Vagina (tissue), 2 donors: Measurements from ENCODE around the gene NUP188. TPM values are rescaled to one million over a fixed set of nuclear protein-coding genes. Genes with fewer than 3 reads are reported as not detected.
A peak's percentile ranks its signal among the peaks of the same experiment; 100 is the strongest.

ENCODE experiments used
- DNase-seq, 2 donors: peaks; one replicate each; pipeline ENCODE4 v3.0.0-alpha.2; 2017; ENCODE audit errors: extremely low spot score in 2 of 2
- H3K27ac ChIP-seq: fragments of 200-600 bp; sonication (generic); one replicate; pipeline ENCODE4 v1.5.1; 2019
- H3K27me3 ChIP-seq: fragments of 200-600 bp; sonication (generic); one replicate; pipeline ENCODE4 v1.5.1; 2019
- H3K36me3 ChIP-seq, 2 donors: fragments of 200-600 bp; sonication (generic); one replicate each; pipeline ENCODE4 v1.5.1; 2017 to 2019
- H3K4me1 ChIP-seq: fragments of 200-600 bp; sonication (generic); one replicate; pipeline ENCODE4 v1.5.1; 2019
- H3K4me3 ChIP-seq, 2 donors: fragments of 200-600 bp; sonication (generic); 1 replicate in 1 of 2; 2 replicates in 1 of 2; pipeline ENCODE4 v1.5.1; 2016 to 2019
- H3K9me3 ChIP-seq: fragments of 200-600 bp; sonication (generic); one replicate; pipeline ENCODE4 v1.5.1; 2019
- POLR2A ChIP-seq, 2 donors: fragments of 450-650 bp; IDR thresholded peaks; one replicate each; pipeline ENCODE4 v1.6.1; 2017; ENCODE audit warnings: antibody characterized with exemption in 2 of 2, mild to moderate bottlenecking in 2 of 2, moderate library complexity in 2 of 2
- POLR2AphosphoS5 ChIP-seq, 2 donors: sonication (generic); formaldehyde crosslinking; IDR thresholded peaks; one replicate each; pipeline ENCODE4 v1.9.0; 2017; ENCODE audit warnings: antibody characterized with exemption in 2 of 2, mild to moderate bottlenecking in 2 of 2, low read depth in 1 of 2; ENCODE audit not compliant: insufficient read depth in 1 of 2
- intact Hi-C: fragments of 100-400 bp; cut with DNase I; formaldehyde crosslinking; loops from one replicate; pipeline ENCODE4 v1.15.1; 2023
- total RNA-seq: library from RNA; depleted of rRNA; stranded (reverse); fragments of >200 nt; gene quantifications from one replicate; pipeline ENCODE4 v1.2.3, GENCODE V29; 2016
- TF ChIP-seq, protein P1 (sequence below), 3 experiments: fragments of 450-650 bp in 2 of 3; fragments of 200-600 bp in 1 of 3; sonication (generic) in 1 of 3; IDR thresholded peaks; one replicate each; pipeline ENCODE4 v1.5.1; 2017 to 2019; ENCODE audit warnings: antibody characterized with exemption in 3 of 3, mild to moderate bottlenecking in 2 of 3, moderate library complexity in 2 of 3

The NUP188 gene
- total RNA-seq, 1 donor from 2014 or later, result 69.0 TPM

GRCh38 chr9:128928624-128929023, 18.9 kb upstream of the NUP188 start:
- H3K9me3 ChIP-seq, result no peaks in the 10 kb centered on the region
- intact Hi-C loops, result loop anchor here (5.0 kb wide), 1 partner anchor 66 kb away; no protein-coding TSS in a partner anchor
- H3K27me3 ChIP-seq, result no peaks in the 10 kb centered on the region
- no peak overlapping the region for H3K4me3 ChIP-seq
- H3K36me3 ChIP-seq, result no peaks in the 10 kb centered on the region
- no peak for DNase-seq
- TF ChIP-seq POLR2AphosphoS5 (IDR thresholded peaks at IDR 0.05; ENCODE audit: insufficient read depth in 1 of 2, low read depth in 1 of 2), result no peak
- TF ChIP-seq POLR2A (IDR thresholded peaks at IDR 0.05), result no peak
- no peak overlapping the region for H3K27ac ChIP-seq
- H3K4me1 ChIP-seq, result peaks cover 16% of the 10 kb centered on the region

GRCh38 chr9:128929560-128929959, 17.9 kb upstream of the NUP188 start:
- Histone ChIP-seq H3K4me1 (peaks cover 11% of the 10 kb centered on the region), H3K27ac (no peak overlapping the region), H3K27me3 (no peaks in the 10 kb centered on the region), H3K9me3 (no peaks in the 10 kb centered on the region), H3K4me3 (no peak overlapping the region), H3K36me3 (no peaks in the 10 kb centered on the region)
- intact Hi-C loops, result loop anchor here (5.0 kb wide), 1 partner anchor 67 kb away; no protein-coding TSS in a partner anchor
- DNase-seq, result no peak
- TF ChIP-seq POLR2A (IDR thresholded peaks at IDR 0.05) (no peak), POLR2AphosphoS5 (IDR thresholded peaks at IDR 0.05; ENCODE audit: insufficient read depth in 1 of 2, low read depth in 1 of 2) (no peak)
- TF ChIP-seq, protein P1, sequence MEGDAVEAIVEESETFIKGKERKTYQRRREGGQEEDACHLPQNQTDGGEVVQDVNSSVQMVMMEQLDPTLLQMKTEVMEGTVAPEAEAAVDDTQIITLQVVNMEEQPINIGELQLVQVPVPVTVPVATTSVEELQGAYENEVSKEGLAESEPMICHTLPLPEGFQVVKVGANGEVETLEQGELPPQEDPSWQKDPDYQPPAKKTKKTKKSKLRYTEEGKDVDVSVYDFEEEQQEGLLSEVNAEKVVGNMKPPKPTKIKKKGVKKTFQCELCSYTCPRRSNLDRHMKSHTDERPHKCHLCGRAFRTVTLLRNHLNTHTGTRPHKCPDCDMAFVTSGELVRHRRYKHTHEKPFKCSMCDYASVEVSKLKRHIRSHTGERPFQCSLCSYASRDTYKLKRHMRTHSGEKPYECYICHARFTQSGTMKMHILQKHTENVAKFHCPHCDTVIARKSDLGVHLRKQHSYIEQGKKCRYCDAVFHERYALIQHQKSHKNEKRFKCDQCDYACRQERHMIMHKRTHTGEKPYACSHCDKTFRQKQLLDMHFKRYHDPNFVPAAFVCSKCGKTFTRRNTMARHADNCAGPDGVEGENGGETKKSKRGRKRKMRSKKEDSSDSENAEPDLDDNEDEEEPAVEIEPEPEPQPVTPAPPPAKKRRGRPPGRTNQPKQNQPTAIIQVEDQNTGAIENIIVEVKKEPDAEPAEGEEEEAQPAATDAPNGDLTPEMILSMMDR (IDR thresholded peaks at IDR 0.05), result no peak

GRCh38 chr9:128933731-128934130, 13.8 kb upstream of the NUP188 start:
- Histone ChIP-seq H3K36me3 (no peaks in the 10 kb centered on the region), H3K27ac (no peak overlapping the region), H3K4me1 (no peaks in the 10 kb centered on the region), H3K4me3 (no peak overlapping the region), H3K27me3 (no peaks in the 10 kb centered on the region), H3K9me3 (no peaks in the 10 kb centered on the region)
- intact Hi-C loops, result no loop called here
- DNase-seq, result peak in 1 of 2 donors; percentile 44
- TF ChIP-seq POLR2AphosphoS5 (IDR thresholded peaks at IDR 0.05; ENCODE audit: insufficient read depth in 1 of 2, low read depth in 1 of 2) (no peak), POLR2A (IDR thresholded peaks at IDR 0.05) (no peak)
- TF ChIP-seq, protein P1 (IDR thresholded peaks at IDR 0.05), result no peak

- H3K4me3 ChIP-seq, result no peak overlapping the region
- no peaks in the 10 kb centered on the region for H3K9me3 ChIP-seq
- H3K4me1 ChIP-seq, result no peaks in the 10 kb centered on the region
- H3K27me3 ChIP-seq, result no peaks in the 10 kb centered on the region
- intact Hi-C loops, result no loop called here
- TF ChIP-seq POLR2A (IDR thresholded peaks at IDR 0.05), result no peak
- TF ChIP-seq, protein P1 (IDR thresholded peaks at IDR 0.05), result no peak
- peak in 1 of 2 donors; percentile 64 for DNase-seq
- H3K36me3 ChIP-seq, result no peaks in the 10 kb centered on the region
- H3K27ac ChIP-seq, result no peak overlapping the region
Measured at GRCh38 chr9:128936171-128936865, 11.2 kb upstream of the NUP188 start.

DNA sequence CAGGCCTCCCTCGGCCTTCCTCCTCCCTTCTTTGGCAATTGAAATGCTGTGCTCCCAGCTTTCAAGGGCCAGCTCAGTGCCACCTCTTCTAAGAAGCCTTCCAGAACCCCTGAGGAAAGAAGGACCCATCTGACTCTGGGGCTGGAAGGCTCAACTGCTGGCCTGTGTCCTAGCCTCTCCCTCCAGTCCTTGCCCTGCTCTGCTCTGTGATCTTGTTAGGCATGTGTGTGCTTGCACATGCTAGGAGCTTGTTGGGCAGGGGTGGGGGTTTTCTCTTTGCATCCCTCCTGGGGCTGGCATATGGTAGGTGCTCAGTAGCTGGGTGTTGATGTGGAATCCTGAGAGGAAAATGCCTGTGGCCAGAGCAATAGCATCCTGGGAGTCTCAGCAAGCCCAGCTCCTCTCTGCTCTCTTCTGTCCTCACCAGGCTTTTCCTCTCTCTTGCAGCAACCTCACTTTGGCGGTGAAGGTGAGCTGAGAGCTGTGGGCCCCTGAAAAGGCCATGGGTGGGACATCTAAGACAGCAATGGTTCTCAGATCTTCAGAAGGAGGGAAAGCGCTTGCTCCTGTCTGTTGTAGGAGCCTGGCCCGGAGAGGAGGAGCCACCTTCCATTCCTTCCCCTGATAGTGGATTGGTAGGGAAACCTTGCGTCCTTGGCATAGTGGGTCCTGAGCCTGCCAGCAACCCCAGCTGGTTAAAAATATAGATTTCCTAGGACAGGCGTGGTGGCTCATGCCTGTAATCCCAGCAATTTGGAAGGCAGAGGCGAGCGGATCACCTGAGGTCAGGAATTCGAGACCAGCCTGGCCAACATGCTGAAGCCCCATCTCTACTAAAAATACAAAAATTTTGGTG, 10.0 kb upstream of the NUP188 start:
- Histone ChIP-seq H3K36me3 (no peaks in the 10 kb centered on the region), H3K27ac (no peak overlapping the region), H3K27me3 (no peaks in the 10 kb centered on the region), H3K4me1 (no peaks in the 10 kb centered on the region), H3K4me3 (no peak overlapping the region), H3K9me3 (no peaks in the 10 kb centered on the region)
- intact Hi-C loops, result no loop called here
- no peak for DNase-seq
- TF ChIP-seq, protein P1 (IDR thresholded peaks at IDR 0.05), result no peak
- TF ChIP-seq POLR2A (IDR thresholded peaks at IDR 0.05), result no peak
- no peak for TF ChIP-seq POLR2AphosphoS5 (IDR thresholded peaks at IDR 0.05; ENCODE audit: insufficient read depth in 1 of 2, low read depth in 1 of 2)
